HepG2 (cell line): Measurements from ENCODE around the gene OSBPL2. TPM values are rescaled to one million over a fixed set of nuclear protein-coding genes. Genes with fewer than 3 reads are reported as not detected.
A peak's percentile ranks its signal among the peaks of the same experiment; 100 is the strongest.

Source experiments
- BORCS8-MEF2B ChIP-seq: sonication (generic); formaldehyde crosslinking; IDR thresholded peaks from 2 replicates; pipeline ENCODE4 v1.8.0; 2022; ENCODE audit warnings: mild to moderate bottlenecking, missing genetic modification reagents
- CAMTA2 ChIP-seq: sonication (generic); formaldehyde crosslinking; IDR thresholded peaks from 2 replicates; pipeline ENCODE4 v1.4.0; 2020; ENCODE audit warnings: mild to moderate bottlenecking, missing genetic modification reagents, borderline replicate concordance
- HBP1 ChIP-seq: IDR thresholded peaks from 2 replicates; pipeline ENCODE4 v1.6.1; 2016; ENCODE audit warnings: low read depth, control low read depth
- JUNB ChIP-seq: sonication (generic); formaldehyde crosslinking; IDR thresholded peaks from 2 replicates; pipeline ENCODE4 v1.8.0; 2022; ENCODE audit warnings: missing genetic modification reagents, mild to moderate bottlenecking, borderline replicate concordance
- REST ChIP-seq, 2 experiments: IDR thresholded peaks; 2 replicates each; pipeline ENCODE4 v1.6.1; 2011 to 2012; ENCODE audit warnings: low read length in 2 of 2, borderline replicate concordance in 1 of 2, low read depth in 1 of 2, mild to moderate bottlenecking in 1 of 2, moderate library complexity in 1 of 2
- TMF1 ChIP-seq: sonication (generic); formaldehyde crosslinking; IDR thresholded peaks from 2 replicates; pipeline ENCODE4 v1.8.1; 2022; ENCODE audit warnings: low read depth, missing genetic modification reagents
- UBTF ChIP-seq: sonication (generic); formaldehyde crosslinking; IDR thresholded peaks from 2 replicates; pipeline ENCODE4 v1.4.0; 2020; ENCODE audit warnings: mild to moderate bottlenecking, missing genetic modification reagents
- ZFX ChIP-seq: sonication (generic); formaldehyde crosslinking; IDR thresholded peaks from 2 replicates; pipeline ENCODE4 v1.4.0; 2020; ENCODE audit warnings: mild to moderate bottlenecking, low read depth, missing genetic modification reagents, moderate library complexity
- ZFY ChIP-seq: sonication (generic); formaldehyde crosslinking; IDR thresholded peaks from 2 replicates; pipeline ENCODE4 v1.4.0; 2020; ENCODE audit warnings: missing genetic modification reagents
- ZNF232 ChIP-seq: sonication (generic); formaldehyde crosslinking; IDR thresholded peaks from 2 replicates; pipeline ENCODE4 v1.4.0; 2020; ENCODE audit warnings: missing genetic modification reagents, borderline replicate concordance
- ZNF275 ChIP-seq: sonication (generic); formaldehyde crosslinking; IDR thresholded peaks from 2 replicates; pipeline ENCODE4 v1.8.0; 2022; ENCODE audit warnings: missing genetic modification reagents, mild to moderate bottlenecking, inconsistent platforms, borderline replicate concordance
- ZNF687 ChIP-seq: sonication (generic); formaldehyde crosslinking; IDR thresholded peaks from 2 replicates; pipeline ENCODE4 v1.5.1; 2020; ENCODE audit warnings: mild to moderate bottlenecking, missing genetic modification reagents, moderate library complexity
- ZNF879 ChIP-seq: sonication (generic); formaldehyde crosslinking; IDR thresholded peaks from 2 replicates; pipeline ENCODE4 v1.8.1; 2023; ENCODE audit warnings: missing genetic modification reagents
- polyA plus RNA-seq, 8 experiments: library from polyadenylated mRNA; depleted of rRNA in 3 of 8; stranded (reverse) in 7 of 8; unstranded in 1 of 8; fragments of >200 nt; fragmentation: Illumina TruSeq in 4 of 8; extraction: Trizol in 4 of 8; gene quantifications; 2 replicates each; pipeline versions ENCODE4 v1.2.1 to v1.2.3, GENCODE V29; 2011 to 2016; ENCODE audit warnings: low read depth in 4 of 8, missing spikeins in 1 of 8, mixed read lengths in 1 of 8; ENCODE audit not compliant: insufficient read depth in 1 of 8
- total RNA-seq, 5 experiments: library from RNA; depleted of rRNA; stranded (reverse); fragments of >200 nt; fragmentation: Illumina TruSeq; extraction: Trizol; gene quantifications; 2 replicates each; pipeline ENCODE4 v1.2.3, GENCODE V29; 2016; ENCODE audit warnings: low read depth in 1 of 5

The OSBPL2 gene
- total and polyA plus RNA-seq, 2 of the 13 experiments (the other 11 are each of a cell fraction or from before 2014, with no cell fraction given), result 18.5 to 37.4 TPM

GRCh38 chr20:62227977-62228958, 10.1 kb upstream of the OSBPL2 start (continued):
- TF ChIP-seq UBTF (CRISPR knock-in tag) (peak; percentile 5; the same call in 1 of the 2 replicates), JUNB (CRISPR knock-in tag) (no peak), TMF1 (CRISPR knock-in tag) (0 out of 2 replicates have a peak, but pooled peaks have one; percentile 16), REST (IDR thresholded peaks at IDR 0.05; ENCODE audit: borderline replicate concordance in 1 of 2, low read depth in 1 of 2, low read length in 2 of 2) (peak in 1 of 2 experiments; percentile 21; a peak in 3 of 4 replicates), BORCS8-MEF2B (CRISPR knock-in tag) (0 out of 2 replicates have a peak, but pooled peaks have one; percentile 6), ZNF232 (0 out of 2 replicates have a peak, but pooled peaks have one; percentile 57), ZNF275 (CRISPR knock-in tag) (no peak), ZNF879 (CRISPR knock-in tag) (0 out of 2 replicates have a peak, but pooled peaks have one; percentile 54), HBP1 (CRISPR knock-in tag) (no peak), ZNF687 (CRISPR knock-in tag) (peak; percentile 75), ZFY (CRISPR knock-in tag) (0 out of 2 replicates have a peak, but pooled peaks have one; percentile 22), CAMTA2 (0 out of 2 replicates have a peak, but pooled peaks have one; percentile 27), ZFX (0 out of 2 replicates have a peak, but pooled peaks have one; percentile 1)
